Effector memory CD8-positive, alpha-beta T cell (primary cell): Measurements from ENCODE around the gene GPC1.
A peak's percentile ranks its signal among the peaks of the same experiment; 100 is the strongest.

Source experiments
- ATAC-seq: fragments of 150-1000 bp; cut with Tn5 transposase; replicated peaks from 2 replicates; pipeline ENCODE4 v1.10.0; 2021; ENCODE audit warnings: mild to moderate bottlenecking, moderate library complexity
- DNase-seq, 3 experiments: peaks; one replicate each; pipeline ENCODE4 v3.0.0; 2021
- H3K27ac Mint-ChIP-seq, 2 donors: one replicate each; pipeline ENCODE4 v1.8.0; 2022; ENCODE audit warnings: mild to moderate bottlenecking in 2 of 2, mixed read lengths in 2 of 2, moderate library complexity in 2 of 2
- H3K27me3 Mint-ChIP-seq, 2 donors: one replicate each; pipeline ENCODE4 v1.8.0; 2022; ENCODE audit warnings: mixed read lengths in 2 of 2
- H3K36me3 Mint-ChIP-seq: one replicate; pipeline ENCODE4 v1.8.0; 2022; ENCODE audit warnings: mild to moderate bottlenecking, moderate library complexity, mixed read lengths; ENCODE audit not compliant: insufficient read depth
- H3K4me1 Mint-ChIP-seq, 2 donors: one replicate each; pipeline ENCODE4 v1.8.0; 2022; ENCODE audit warnings: low read depth in 2 of 2, mixed read lengths in 2 of 2
- H3K4me3 Mint-ChIP-seq, 2 donors: one replicate each; pipeline ENCODE4 v1.8.0; 2022; ENCODE audit warnings: mild to moderate bottlenecking in 2 of 2, mixed read lengths in 2 of 2, moderate library complexity in 2 of 2
- H3K9me3 Mint-ChIP-seq, 2 donors: one replicate each; pipeline ENCODE4 v1.8.0; 2022; ENCODE audit warnings: mixed read lengths in 2 of 2

GPC1 gene

GRCh38 chr2:240465765-240466578, 30.5 kb downstream of the GPC1 start:
- H3K4me3 Mint-ChIP-seq: no peak overlapping the region

GRCh38 chr2:240466579-240467148, 31.2 kb downstream of the GPC1 start:
- DNase-seq (no peak), ATAC-seq (no peak)
- H3K4me1 Mint-ChIP-seq: peaks cover 0 to 1% of the 10 kb centered on the region in 2 donors

More at GRCh38 chr2:240465765-240466578, 30.5 kb downstream of the GPC1 start:
- Mint-ChIP-seq H3K9me3 (no peaks in the 10 kb centered on the region), H3K27me3 (no peaks in the 10 kb centered on the region), H3K27ac (no peak overlapping the region), H3K4me1 (peaks cover 0 to 1% of the 10 kb centered on the region in 2 donors), H3K36me3 (peaks cover 6% of the 10 kb centered on the region)
- ATAC-seq (no peak), DNase-seq (peak in 1 of 3 experiments; percentile 0)

GRCh38 chr2:240467149-240467642, 31.7 kb downstream of the GPC1 start:
- Mint-ChIP-seq H3K27me3 (no peaks in the 10 kb centered on the region), H3K27ac (no peak overlapping the region), H3K4me1 (peaks cover 0 to 1% of the 10 kb centered on the region in 2 donors), H3K9me3 (no peaks in the 10 kb centered on the region), H3K36me3 (peaks cover 6% of the 10 kb centered on the region), H3K4me3 (no peak overlapping the region)
- ATAC-seq (no peak), DNase-seq (no peak)

More at GRCh38 chr2:240466579-240467148, 31.2 kb downstream of the GPC1 start:
- Mint-ChIP-seq H3K27me3 (no peaks in the 10 kb centered on the region), H3K9me3 (no peaks in the 10 kb centered on the region), H3K27ac (no peak overlapping the region), H3K4me3 (no peak overlapping the region), H3K36me3 (peaks cover 6% of the 10 kb centered on the region)

- Mint-ChIP-seq H3K36me3 (peaks cover 6% of the 10 kb centered on the region), H3K27ac (no peak overlapping the region), H3K4me1 (peaks cover 0 to 1% of the 10 kb centered on the region in 2 donors), H3K9me3 (no peaks in the 10 kb centered on the region), H3K4me3 (no peak overlapping the region), H3K27me3 (no peaks in the 10 kb centered on the region)
- ATAC-seq: no peak
- peak in 2 of 3 experiments; percentile 0 for DNase-seq
Observed at GRCh38 chr2:240467659-240468302, 32.3 kb downstream of the GPC1 start.

- ATAC-seq (no peak), DNase-seq (no peak)
- Mint-ChIP-seq H3K9me3 (peaks cover 0 to 6% of the 10 kb centered on the region in 2 donors), H3K27me3 (no peaks in the 10 kb centered on the region), H3K4me1 (peaks cover 0 to 1% of the 10 kb centered on the region in 2 donors), H3K27ac (no peak overlapping the region), H3K4me3 (no peak overlapping the region), H3K36me3 (peaks cover 6% of the 10 kb centered on the region)
Observed at GRCh38 chr2:240468303-240469238, 33.1 kb downstream of the GPC1 start.

DNA sequence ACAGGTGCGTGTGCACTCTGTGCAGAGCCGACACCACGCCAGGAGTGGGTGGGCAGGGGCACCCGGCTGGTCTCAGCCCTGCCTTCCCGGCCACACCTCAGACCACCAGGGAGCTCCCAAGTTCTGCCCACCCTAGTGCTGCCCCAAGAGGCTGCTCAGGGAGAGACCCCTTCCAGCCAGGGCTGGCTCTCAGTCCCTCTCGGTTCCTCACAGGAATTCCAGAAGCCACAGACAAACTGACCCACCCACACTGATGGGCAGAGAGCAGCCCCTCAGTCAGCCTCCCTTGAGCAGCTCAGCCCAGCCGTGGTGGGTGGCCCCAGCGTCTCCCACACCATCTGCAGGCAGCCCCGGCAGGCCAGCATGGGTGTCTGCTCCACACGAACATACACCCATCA, 33.8 kb downstream of the GPC1 start:
- Mint-ChIP-seq H3K27me3 (no peaks in the 10 kb centered on the region), H3K9me3 (peaks cover 0 to 8% of the 10 kb centered on the region in 2 donors), H3K4me1 (peaks cover 0 to 1% of the 10 kb centered on the region in 2 donors), H3K27ac (no peak overlapping the region), H3K36me3 (peaks cover 6% of the 10 kb centered on the region), H3K4me3 (no peak overlapping the region)
- DNase-seq: no peak
- ATAC-seq: no peak

DNA sequence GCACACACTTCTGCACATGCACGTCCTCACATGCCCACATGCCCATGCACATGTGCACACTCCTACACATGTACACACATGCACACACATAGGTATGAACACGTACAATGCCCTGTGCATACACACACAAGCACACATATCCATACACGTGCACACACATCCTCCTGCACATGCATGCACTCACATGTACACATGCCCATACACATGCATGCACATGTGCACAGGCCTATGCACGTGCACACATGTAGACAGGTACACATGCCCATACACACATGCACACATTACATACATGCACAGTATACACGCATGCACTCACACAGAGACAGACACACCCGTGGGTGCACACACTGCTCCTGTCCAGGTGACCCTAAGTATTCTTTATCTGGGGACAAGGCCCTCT, 34.3 kb downstream of the GPC1 start:
- Mint-ChIP-seq H3K36me3 (peaks cover 3% of the 10 kb centered on the region), H3K4me3 (no peak overlapping the region), H3K4me1 (peaks cover 0 to 1% of the 10 kb centered on the region in 2 donors), H3K27ac (no peak overlapping the region), H3K9me3 (peaks cover 0 to 8% of the 10 kb centered on the region in 2 donors), H3K27me3 (no peaks in the 10 kb centered on the region)
- DNase-seq: no peak
- no peak for ATAC-seq

GRCh38 chr2:240472078-240472790, 36.8 kb downstream of the GPC1 start:
- peaks cover 3% of the 10 kb centered on the region for H3K36me3 Mint-ChIP-seq
- H3K27me3 Mint-ChIP-seq: no peaks in the 10 kb centered on the region
- H3K4me1 Mint-ChIP-seq: peaks cover 0 to 1% of the 10 kb centered on the region in 2 donors
- ATAC-seq (no peak), DNase-seq (no peak)
- H3K9me3 Mint-ChIP-seq: peaks cover 5 to 8% of the 10 kb centered on the region in 2 donors
- H3K4me3 Mint-ChIP-seq: no peak overlapping the region
- H3K27ac Mint-ChIP-seq: no peak overlapping the region

GRCh38 chr2:240473211-240473610, 37.7 kb downstream of the GPC1 start:
- no peak for DNase-seq
- H3K27me3 Mint-ChIP-seq: no peaks in the 10 kb centered on the region
- H3K4me1 Mint-ChIP-seq: peaks cover 0 to 1% of the 10 kb centered on the region in 2 donors
- H3K4me3 Mint-ChIP-seq: no peak overlapping the region
- peaks cover 5 to 8% of the 10 kb centered on the region in 2 donors for H3K9me3 Mint-ChIP-seq
- peaks cover under 1% of the 10 kb centered on the region for H3K36me3 Mint-ChIP-seq
- H3K27ac Mint-ChIP-seq: no peak overlapping the region
- no peak for ATAC-seq

- Mint-ChIP-seq H3K27me3 (no peaks in the 10 kb centered on the region), H3K4me1 (no peaks in the 10 kb centered on the region), H3K4me3 (no peak overlapping the region), H3K9me3 (peaks cover 5 to 8% of the 10 kb centered on the region in 2 donors), H3K27ac (no peak overlapping the region), H3K36me3 (no peaks in the 10 kb centered on the region)
- ATAC-seq: no peak
- DNase-seq: no peak
Observed at GRCh38 chr2:240477916-240478315, 42.5 kb downstream of the GPC1 start.

- ATAC-seq (no peak), DNase-seq (no peak)
- Mint-ChIP-seq H3K4me1 (no peaks in the 10 kb centered on the region), H3K27me3 (no peaks in the 10 kb centered on the region), H3K36me3 (no peaks in the 10 kb centered on the region), H3K4me3 (no peak overlapping the region), H3K27ac (no peak overlapping the region), H3K9me3 (peaks cover 3 to 5% of the 10 kb centered on the region in 2 donors)
Observed at GRCh38 chr2:240478346-240479110, 43.1 kb downstream of the GPC1 start.

GRCh38 chr2:240479111-240479501, 43.6 kb downstream of the GPC1 start:
- H3K27me3 Mint-ChIP-seq: no peaks in the 10 kb centered on the region
- DNase-seq (no peak), ATAC-seq (no peak)
- H3K4me1 Mint-ChIP-seq: no peaks in the 10 kb centered on the region
- H3K9me3 Mint-ChIP-seq: peaks cover 0 to 5% of the 10 kb centered on the region in 2 donors
- no peaks in the 10 kb centered on the region for H3K36me3 Mint-ChIP-seq
- H3K4me3 Mint-ChIP-seq: no peak overlapping the region
- no peak overlapping the region for H3K27ac Mint-ChIP-seq
